GM12878 (cell line): ENCODE measurements around the gene HCFC1R1. TPM values are rescaled to one million over a fixed set of nuclear protein-coding genes. Genes with fewer than 3 reads are reported as not detected.

ENCODE experiments used
- CEBPB ChIP-seq, 2 experiments: fragments of 150-350 bp in 1 of 2; IDR thresholded peaks; 2 replicates each; pipeline ENCODE4 v1.6.1; 2012 to 2014; ENCODE audit warnings: low read depth in 2 of 2, low read length in 2 of 2, borderline replicate concordance in 1 of 2, inconsistent platforms in 1 of 2
- CHD2 ChIP-seq: IDR thresholded peaks from 2 replicates; pipeline ENCODE4 v1.6.1; 2011; ENCODE audit warnings: low read depth, low read length, improper control_type of control experiment, borderline replicate concordance
- EZH2 ChIP-seq: IDR thresholded peaks from 2 replicates; pipeline ENCODE4 v1.6.1; 2012; ENCODE audit warnings: low read depth, mild to moderate bottlenecking, control low read depth, inconsistent platforms, low read length, borderline replicate concordance; ENCODE audit not compliant: control insufficient read depth
- IKZF1 ChIP-seq: fragments of 450-650 bp; conservative IDR thresholded peaks from 2 replicates; pipeline ENCODE4 v1.6.1; 2017; ENCODE audit warnings: antibody characterized with exemption, mild to moderate bottlenecking
- SRF ChIP-seq, 2 experiments: IDR thresholded peaks; 2 replicates each; pipeline ENCODE4 v1.6.1; 2011; ENCODE audit warnings: low read depth in 2 of 2, low read length in 2 of 2, mild to moderate bottlenecking in 1 of 2, moderate library complexity in 1 of 2
- ZBED1 ChIP-seq: IDR thresholded peaks from 2 replicates; pipeline ENCODE4 v1.6.1; 2016; ENCODE audit warnings: borderline replicate concordance
- polyA plus RNA-seq, 11 experiments: library from polyadenylated mRNA; depleted of rRNA in 4 of 11; unstranded in 6 of 11; stranded (reverse) in 5 of 11; fragments of >200 nt; fragmentation: Nextera tagmentation in 4 of 11; fragmentation: Illumina TruSeq in 1 of 11; extraction: Ambion mirVana in 4 of 11; extraction: Trizol in 1 of 11; gene quantifications; 1 replicate in 1 of 11; 2 replicates in 10 of 11; pipeline versions ENCODE4 v1.2.1 to v1.2.3, GENCODE V29; 2011 to 2016; ENCODE audit warnings: inconsistent platforms in 2 of 11, missing spikeins in 2 of 11, low read depth in 1 of 11
- total RNA-seq, 4 experiments: library from RNA; depleted of rRNA in 3 of 4; stranded (reverse); fragments of >200 nt in 3 of 4; fragmentation: Illumina TruSeq in 1 of 4; extraction: Trizol in 1 of 4; gene quantifications; 2 replicates each; pipeline versions ENCODE4 v1.2.1 to v1.2.3, GENCODE V29; 2013 to 2021
- TF ChIP-seq, protein P1 (sequence below): IDR thresholded peaks from 2 replicates; pipeline ENCODE4 v1.6.1; 2011; ENCODE audit warnings: borderline replicate concordance, low read depth, mild to moderate bottlenecking, moderate library complexity, low read length; ENCODE audit not compliant: insufficient read depth, poor library complexity, severe bottlenecking
- TF ChIP-seq, protein P2 (sequence below), 3 experiments: IDR thresholded peaks in 2 of 3; conservative IDR thresholded peaks in 1 of 3; 2 replicates each; pipeline ENCODE4 v1.5.1; 2011; ENCODE audit warnings: low read depth in 3 of 3, low read length in 3 of 3, mild to moderate bottlenecking in 3 of 3, control low read depth in 2 of 3, moderate library complexity in 2 of 3, inconsistent platforms in 1 of 3, mixed read lengths in 1 of 3; ENCODE audit not compliant: control insufficient read depth in 2 of 3, insufficient read depth in 1 of 3; ENCODE audit errors: extremely low read depth in 1 of 3
- TF ChIP-seq, protein P3 (sequence below): IDR thresholded peaks from 2 replicates; pipeline ENCODE4 v1.6.1; 2011; ENCODE audit warnings: low read depth, mild to moderate bottlenecking, low read length, moderate library complexity, borderline replicate concordance; ENCODE audit errors: extremely low read depth

HCFC1R1 gene
- total and polyA plus RNA-seq, 10 of the 15 experiments (the other 5 are each of a cell fraction or from before 2014, with no cell fraction given) = 2.8 to 42.5 (median 20.4) TPM

DNA sequence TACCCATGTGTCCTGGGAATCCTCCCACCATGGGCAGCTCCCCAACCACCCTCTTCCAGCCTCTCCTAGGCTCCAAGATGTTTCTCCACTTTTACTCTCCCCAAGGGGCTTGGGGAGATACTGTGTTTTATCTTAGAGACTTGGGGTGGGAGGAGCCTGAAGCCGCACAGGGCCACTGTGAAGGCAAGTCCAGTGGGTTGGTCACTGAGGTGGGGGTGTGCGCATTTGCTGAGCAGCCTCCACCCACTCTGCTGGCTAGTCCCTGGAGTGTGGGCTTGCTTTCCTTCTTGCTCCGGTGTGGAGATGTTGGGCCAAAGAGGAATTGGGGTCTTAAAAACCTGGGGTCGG is 15.1 kb downstream of the HCFC1R1 start (continued):
- TF ChIP-seq, protein P1, sequence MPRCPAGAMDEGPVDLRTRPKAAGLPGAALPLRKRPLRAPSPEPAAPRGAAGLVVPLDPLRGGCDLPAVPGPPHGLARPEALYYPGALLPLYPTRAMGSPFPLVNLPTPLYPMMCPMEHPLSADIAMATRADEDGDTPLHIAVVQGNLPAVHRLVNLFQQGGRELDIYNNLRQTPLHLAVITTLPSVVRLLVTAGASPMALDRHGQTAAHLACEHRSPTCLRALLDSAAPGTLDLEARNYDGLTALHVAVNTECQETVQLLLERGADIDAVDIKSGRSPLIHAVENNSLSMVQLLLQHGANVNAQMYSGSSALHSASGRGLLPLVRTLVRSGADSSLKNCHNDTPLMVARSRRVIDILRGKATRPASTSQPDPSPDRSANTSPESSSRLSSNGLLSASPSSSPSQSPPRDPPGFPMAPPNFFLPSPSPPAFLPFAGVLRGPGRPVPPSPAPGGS = no peak
- TF ChIP-seq, protein P2, sequence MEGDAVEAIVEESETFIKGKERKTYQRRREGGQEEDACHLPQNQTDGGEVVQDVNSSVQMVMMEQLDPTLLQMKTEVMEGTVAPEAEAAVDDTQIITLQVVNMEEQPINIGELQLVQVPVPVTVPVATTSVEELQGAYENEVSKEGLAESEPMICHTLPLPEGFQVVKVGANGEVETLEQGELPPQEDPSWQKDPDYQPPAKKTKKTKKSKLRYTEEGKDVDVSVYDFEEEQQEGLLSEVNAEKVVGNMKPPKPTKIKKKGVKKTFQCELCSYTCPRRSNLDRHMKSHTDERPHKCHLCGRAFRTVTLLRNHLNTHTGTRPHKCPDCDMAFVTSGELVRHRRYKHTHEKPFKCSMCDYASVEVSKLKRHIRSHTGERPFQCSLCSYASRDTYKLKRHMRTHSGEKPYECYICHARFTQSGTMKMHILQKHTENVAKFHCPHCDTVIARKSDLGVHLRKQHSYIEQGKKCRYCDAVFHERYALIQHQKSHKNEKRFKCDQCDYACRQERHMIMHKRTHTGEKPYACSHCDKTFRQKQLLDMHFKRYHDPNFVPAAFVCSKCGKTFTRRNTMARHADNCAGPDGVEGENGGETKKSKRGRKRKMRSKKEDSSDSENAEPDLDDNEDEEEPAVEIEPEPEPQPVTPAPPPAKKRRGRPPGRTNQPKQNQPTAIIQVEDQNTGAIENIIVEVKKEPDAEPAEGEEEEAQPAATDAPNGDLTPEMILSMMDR (IDR thresholded peaks at IDR 0.05 in 2 of 3, conservative IDR thresholded peaks at IDR 0.05 in 1 of 3; ENCODE audit: control insufficient read depth in 2 of 3, extremely low read depth in 1 of 3, insufficient read depth in 1 of 3, low read depth in 3 of 3, low read length in 3 of 3) = no peak
- TF ChIP-seq EZH2 (no peak), CEBPB (IDR thresholded peaks at IDR 0.05; ENCODE audit: borderline replicate concordance in 1 of 2, low read depth in 2 of 2, low read length in 2 of 2) (no peak), ZBED1 (no peak), SRF (IDR thresholded peaks at IDR 0.05; ENCODE audit: low read depth in 2 of 2, low read length in 2 of 2) (no peak), CHD2 (no peak), IKZF1 (no peak)
- TF ChIP-seq, protein P3, sequence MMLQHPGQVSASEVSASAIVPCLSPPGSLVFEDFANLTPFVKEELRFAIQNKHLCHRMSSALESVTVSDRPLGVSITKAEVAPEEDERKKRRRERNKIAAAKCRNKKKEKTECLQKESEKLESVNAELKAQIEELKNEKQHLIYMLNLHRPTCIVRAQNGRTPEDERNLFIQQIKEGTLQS = no peak
